Astrocyte (in vitro differentiated cells and primary cell): Measurements from ENCODE around the gene RBFOX2. TPM values are rescaled to one million over a fixed set of nuclear protein-coding genes. Genes with fewer than 3 reads are reported as not detected.

ENCODE experiments used
- DNase-seq: peaks from one replicate; pipeline ENCODE4 v3.0.0-alpha.2; 2010; ENCODE audit warnings: low read depth
- FAIRE-seq: peaks from 2 replicates; lab custom pipeline; 2011; peaks lifted over from hg19 to GRCh38; lab: Jason Lieb, UNC
- H2AFZ ChIP-seq: 2 replicates; pipeline ENCODE4 v1.6.0; 2012; ENCODE audit warnings: low read depth, low read length, inconsistent platforms
- H3K27ac ChIP-seq: 2 replicates; pipeline ENCODE4 v1.5.1; 2011; ENCODE audit warnings: low read depth, low read length, inconsistent platforms
- H3K27me3 ChIP-seq: 2 replicates; pipeline ENCODE4 v1.6.0; 2011; ENCODE audit warnings: low read length, inconsistent platforms; ENCODE audit not compliant: insufficient read depth
- H3K36me3 ChIP-seq: 2 replicates; pipeline ENCODE4 v1.5.1; 2011; ENCODE audit warnings: low read length, inconsistent platforms; ENCODE audit not compliant: insufficient read depth
- H3K4me1 ChIP-seq: 2 replicates; pipeline ENCODE4 v1.5.1; 2011; ENCODE audit warnings: low read length, inconsistent platforms; ENCODE audit not compliant: insufficient read depth
- H3K4me2 ChIP-seq: 2 replicates; pipeline ENCODE4 v1.6.0; 2012; ENCODE audit warnings: low read length, inconsistent platforms
- H3K4me3 ChIP-seq: 2 replicates; pipeline ENCODE4 v1.5.1; 2011; ENCODE audit warnings: low read depth, mild to moderate bottlenecking, low read length, inconsistent platforms; ENCODE audit not compliant: insufficient read depth
- H3K79me2 ChIP-seq: 2 replicates; pipeline ENCODE4 v1.6.0; 2012; ENCODE audit warnings: mild to moderate bottlenecking, low read length, inconsistent platforms; ENCODE audit not compliant: insufficient read depth
- H3K9ac ChIP-seq: 2 replicates; pipeline ENCODE4 v1.6.0; 2012; ENCODE audit warnings: mild to moderate bottlenecking, low read length, inconsistent platforms
- H3K9me3 ChIP-seq: 2 replicates; pipeline ENCODE4 v1.5.1; 2012; ENCODE audit warnings: low read depth, mild to moderate bottlenecking, low read length, inconsistent platforms; ENCODE audit not compliant: insufficient read depth
- H4K20me1 ChIP-seq: 2 replicates; pipeline ENCODE4 v1.6.0; 2012; ENCODE audit warnings: low read length, inconsistent platforms; ENCODE audit not compliant: insufficient read depth
- H3K27ac Mint-ChIP-seq: one replicate; pipeline ENCODE4 v1.8.0; 2021; ENCODE audit warnings: mild to moderate bottlenecking, mixed read lengths; ENCODE audit not compliant: unreplicated experiment
- H3K27me3 Mint-ChIP-seq: one replicate; pipeline ENCODE4 v1.8.0; 2021; ENCODE audit warnings: low read depth, mixed read lengths; ENCODE audit not compliant: unreplicated experiment
- H3K36me3 Mint-ChIP-seq: one replicate; pipeline ENCODE4 v1.8.0; 2021; ENCODE audit warnings: low read depth, mixed read lengths; ENCODE audit not compliant: unreplicated experiment
- H3K4me1 Mint-ChIP-seq: one replicate; pipeline ENCODE4 v1.8.0; 2021; ENCODE audit warnings: low read depth, mixed read lengths; ENCODE audit not compliant: unreplicated experiment
- H3K4me3 Mint-ChIP-seq: one replicate; pipeline ENCODE4 v1.8.0; 2021; ENCODE audit warnings: mild to moderate bottlenecking, moderate library complexity, mixed read lengths; ENCODE audit not compliant: unreplicated experiment
- H3K9me3 Mint-ChIP-seq: one replicate; pipeline ENCODE4 v1.8.0; 2021; ENCODE audit warnings: mild to moderate bottlenecking, mixed read lengths; ENCODE audit not compliant: unreplicated experiment
- CTCF ChIP-seq: IDR thresholded peaks from 2 replicates; pipeline ENCODE4 v1.5.1; 2011; ENCODE audit warnings: low read depth, mild to moderate bottlenecking, inconsistent platforms, low read length, moderate library complexity; ENCODE audit not compliant: insufficient read depth
- EZH2 ChIP-seq: IDR thresholded peaks from 2 replicates; pipeline ENCODE4 v1.6.1; 2012; ENCODE audit warnings: mild to moderate bottlenecking, low read length, inconsistent platforms; ENCODE audit not compliant: insufficient read depth
- total RNA-seq: library from RNA; stranded (reverse); gene quantifications from 2 replicates; pipeline ENCODE4 v1.2.1, GENCODE V29; 2021

RBFOX2 gene
- total RNA-seq, 1 donor from 2014 or later, result 169 TPM

- H3K27me3 Mint-ChIP-seq, result no peaks in the 10 kb centered on the region
- Histone ChIP-seq H3K27me3 (no peaks in the 10 kb centered on the region), H3K4me3 (no peak overlapping the region), H3K4me2 (no peak overlapping the region), H3K27ac (no peak overlapping the region), H3K36me3 (no peaks in the 10 kb centered on the region), H3K79me2 (peaks cover 86% of the 10 kb centered on the region), H3K4me1 (peaks cover 9% of the 10 kb centered on the region), H3K9ac (no peak overlapping the region), H2AFZ (no peak overlapping the region), H4K20me1 (peaks cover 74% of the 10 kb centered on the region), H3K9me3 (no peaks in the 10 kb centered on the region)
- H3K4me3 Mint-ChIP-seq, result no peak overlapping the region
- no peaks in the 10 kb centered on the region for H3K9me3 Mint-ChIP-seq
- H3K36me3 Mint-ChIP-seq, result no peaks in the 10 kb centered on the region
- H3K27ac Mint-ChIP-seq, result no peak overlapping the region
- FAIRE-seq (no peak), DNase-seq (no peak)
- TF ChIP-seq CTCF, result no peak
- TF ChIP-seq EZH2, result no peak
- peaks cover 33% of the 10 kb centered on the region for H3K4me1 Mint-ChIP-seq
Measured at GRCh38 chr22:36015155-36015810, 13.3 kb downstream of the RBFOX2 start.

- Histone ChIP-seq H3K4me1 (peaks cover 12% of the 10 kb centered on the region), H3K79me2 (peaks cover 92% of the 10 kb centered on the region), H3K36me3 (no peaks in the 10 kb centered on the region), H2AFZ (no peak overlapping the region), H3K4me3 (no peak overlapping the region), H4K20me1 (peaks cover 81% of the 10 kb centered on the region), H3K27ac (no peak overlapping the region), H3K27me3 (no peaks in the 10 kb centered on the region), H3K4me2 (no peak overlapping the region), H3K9ac (no peak overlapping the region), H3K9me3 (no peaks in the 10 kb centered on the region)
- Mint-ChIP-seq H3K27me3 (no peaks in the 10 kb centered on the region), H3K9me3 (no peaks in the 10 kb centered on the region), H3K36me3 (peaks cover 3% of the 10 kb centered on the region), H3K4me1 (peaks cover 39% of the 10 kb centered on the region), H3K4me3 (no peak overlapping the region), H3K27ac (no peak overlapping the region)
- TF ChIP-seq CTCF (no peak), EZH2 (no peak)
- no peak for DNase-seq
- no peak for FAIRE-seq
Measured at GRCh38 chr22:36014546-36015074, 14.0 kb downstream of the RBFOX2 start.

GRCh38 chr22:36012332-36012731 is 16.3 kb downstream of the RBFOX2 start:
- Histone ChIP-seq H3K36me3 (no peaks in the 10 kb centered on the region), H3K27me3 (no peaks in the 10 kb centered on the region), H3K4me3 (no peak overlapping the region), H3K4me1 (peaks cover 16% of the 10 kb centered on the region), H3K9ac (no peak overlapping the region), H3K27ac (no peak overlapping the region), H3K4me2 (no peak overlapping the region), H3K79me2 (peaks cover 92% of the 10 kb centered on the region), H3K9me3 (no peaks in the 10 kb centered on the region), H2AFZ (no peak overlapping the region), H4K20me1 (peaks cover 74% of the 10 kb centered on the region)
- H3K4me1 Mint-ChIP-seq, result peaks cover 36% of the 10 kb centered on the region
- H3K27ac Mint-ChIP-seq, result no peak overlapping the region
- H3K4me3 Mint-ChIP-seq, result no peak overlapping the region
- DNase-seq (no peak), FAIRE-seq (no peak)
- H3K27me3 Mint-ChIP-seq, result no peaks in the 10 kb centered on the region
- no peaks in the 10 kb centered on the region for H3K9me3 Mint-ChIP-seq
- H3K36me3 Mint-ChIP-seq, result peaks cover 3% of the 10 kb centered on the region
- TF ChIP-seq EZH2, result no peak
- TF ChIP-seq CTCF, result no peak
